ENCODE data around the gene CST2.
"Not testable (repeated sequence)": the region's sequence is repeated elsewhere in the genome, so short reads cannot be mapped to it uniquely, and the experiment has no call there.

CST2 gene

GRCh38 chr20:23856736-23857135, 30.2 kb upstream of the CST2 start:
- ChIA-PET CTCF (no interaction called here), POLR2A (no interaction called here)
- no peak for DNase-seq (ENCODE audit: extremely low spot score)
- TF ChIP-seq ELF4 (IDR thresholded peaks at IDR 0.05) (no peak), FOXM1 (IDR thresholded peaks at IDR 0.05; ENCODE audit: borderline replicate concordance) (no peak), L3MBTL2 (conservative IDR thresholded peaks at IDR 0.05) (no peak), ARNT (IDR thresholded peaks at IDR 0.05) (no peak), ZNF384 (IDR thresholded peaks at IDR 0.05) (no peak), FOXA1 (IDR thresholded peaks at IDR 0.05) (no peak), BHLHE40 (IDR thresholded peaks at IDR 0.05; ENCODE audit: borderline replicate concordance) (no peak)

- ChIA-PET CTCF (no interaction called here), POLR2A (no interaction called here)
- DNase-seq (ENCODE audit: extremely low spot score) = no peak
- no peak for TF ChIP-seq ELF4 (IDR thresholded peaks at IDR 0.05)
- TF ChIP-seq ARNT (IDR thresholded peaks at IDR 0.05) = no peak
- TF ChIP-seq PKNOX1 (IDR thresholded peaks at IDR 0.05) = no peak
- no peak for TF ChIP-seq FOXA1 (IDR thresholded peaks at IDR 0.05)
- no peak for TF ChIP-seq NFRKB (IDR thresholded peaks at IDR 0.05)
- no peak for TF ChIP-seq SUZ12 (IDR thresholded peaks at IDR 0.05)
- TF ChIP-seq SP1 (IDR thresholded peaks at IDR 0.05) = no peak
- TF ChIP-seq ZNF384 (IDR thresholded peaks at IDR 0.05) = no peak
- no peak for TF ChIP-seq FOXK2 (IDR thresholded peaks at IDR 0.05)
- TF ChIP-seq TARDBP (IDR thresholded peaks at IDR 0.05) = no peak
- no peak for TF ChIP-seq L3MBTL2 (conservative IDR thresholded peaks at IDR 0.05)
- no peak for TF ChIP-seq BHLHE40 (IDR thresholded peaks at IDR 0.05; ENCODE audit: borderline replicate concordance)
Observed at GRCh38 chr20:23856226-23856625, 29.7 kb upstream of the CST2 start.

GRCh38 chr20:23841693-23842092, 15.2 kb upstream of the CST2 start:
- ChIA-PET CTCF (no interaction called here), POLR2A (no interaction called here)
- DNase-seq (ENCODE audit: extremely low spot score) = no peak
- TF ChIP-seq ELF4 (IDR thresholded peaks at IDR 0.05) (no peak), PKNOX1 (IDR thresholded peaks at IDR 0.05) (no peak), SP1 (IDR thresholded peaks at IDR 0.05) (no peak), L3MBTL2 (conservative IDR thresholded peaks at IDR 0.05) (no peak), ARNT (IDR thresholded peaks at IDR 0.05) (no peak), TARDBP (IDR thresholded peaks at IDR 0.05) (no peak), HDGF (IDR thresholded peaks at IDR 0.05; ENCODE audit: borderline replicate concordance) (no peak), SUZ12 (IDR thresholded peaks at IDR 0.05) (no peak), LEF1 (IDR thresholded peaks at IDR 0.05; ENCODE audit: borderline replicate concordance) (no peak), CTBP1 (IDR thresholded peaks at IDR 0.05; ENCODE audit: borderline replicate concordance) (no peak), FOXK2 (IDR thresholded peaks at IDR 0.05) (no peak), BHLHE40 (IDR thresholded peaks at IDR 0.05; ENCODE audit: borderline replicate concordance) (no peak), FOXM1 (IDR thresholded peaks at IDR 0.05; ENCODE audit: borderline replicate concordance) (no peak), FOXA1 (IDR thresholded peaks at IDR 0.05) (no peak)

GRCh38 chr20:23835716-23836115, 9.2 kb upstream of the CST2 start:
- CTCF ChIA-PET = no interaction called here
- POLR2A ChIA-PET = no interaction called here
- TF ChIP-seq PKNOX1 (IDR thresholded peaks at IDR 0.05) (no peak), FOXM1 (IDR thresholded peaks at IDR 0.05; ENCODE audit: borderline replicate concordance) (no peak), FOXA1 (IDR thresholded peaks at IDR 0.05) (no peak), SUZ12 (IDR thresholded peaks at IDR 0.05) (no peak), BHLHE40 (IDR thresholded peaks at IDR 0.05; ENCODE audit: borderline replicate concordance) (no peak), L3MBTL2 (conservative IDR thresholded peaks at IDR 0.05) (no peak), HDGF (IDR thresholded peaks at IDR 0.05; ENCODE audit: borderline replicate concordance) (no peak), ZNF384 (IDR thresholded peaks at IDR 0.05) (no peak)
- DNase-seq (ENCODE audit: extremely low spot score) = no peak

- DNase-seq (ENCODE audit: extremely low spot score) = no peak
- POLR2A ChIA-PET = no interaction called here
- no peak for TF ChIP-seq NFRKB (IDR thresholded peaks at IDR 0.05)
- TF ChIP-seq CTBP1 (IDR thresholded peaks at IDR 0.05; ENCODE audit: borderline replicate concordance) = no peak
- TF ChIP-seq FOXM1 (IDR thresholded peaks at IDR 0.05; ENCODE audit: borderline replicate concordance) = no peak
- TF ChIP-seq PKNOX1 (IDR thresholded peaks at IDR 0.05) = no peak
- TF ChIP-seq L3MBTL2 (conservative IDR thresholded peaks at IDR 0.05) = no peak
- no peak for TF ChIP-seq SUZ12 (IDR thresholded peaks at IDR 0.05)
- no peak for TF ChIP-seq SP1 (IDR thresholded peaks at IDR 0.05)
- TF ChIP-seq BHLHE40 (IDR thresholded peaks at IDR 0.05; ENCODE audit: borderline replicate concordance) = no peak
- TF ChIP-seq FOXA1 (IDR thresholded peaks at IDR 0.05) = no peak
- no peak for TF ChIP-seq LEF1 (IDR thresholded peaks at IDR 0.05; ENCODE audit: borderline replicate concordance)
- TF ChIP-seq TARDBP (IDR thresholded peaks at IDR 0.05) = no peak
- CTCF ChIA-PET = no interaction called here
Observed at GRCh38 chr20:23832775-23833513, 6.4 kb upstream of the CST2 start.

- POLR2A ChIA-PET; CTCF ChIA-PET; DNase-seq (ENCODE audit: extremely low spot score): not testable (repeated sequence)
Observed at GRCh38 chr20:23831961-23832360, 5.4 kb upstream of the CST2 start.

Measured in HEK293T (cell line).